Uterus (tissue), 4 donors: ENCODE data around the gene BAG2. TPM values are rescaled to one million over a fixed set of nuclear protein-coding genes. Genes with fewer than 3 reads are reported as not detected.

Source experiments
- DNase-seq, 2 donors: peaks; one replicate each; pipeline ENCODE4 v3.0.0-alpha.2; 2019 to 2020
- H3K27ac ChIP-seq, 2 donors: fragments of 200-600 bp; sonication (generic); 1 replicate in 1 of 2; 2 replicates in 1 of 2; pipeline ENCODE4 v1.5.1; 2016 to 2018
- H3K27me3 ChIP-seq, 2 donors: fragments of 200-600 bp; sonication (generic); one replicate each; pipeline ENCODE4 v1.5.1; 2018 to 2019; ENCODE audit warnings: control low read depth in 1 of 2
- H3K36me3 ChIP-seq, 2 donors: fragments of 200-600 bp; sonication (generic); one replicate each; pipeline ENCODE4 v1.5.1; 2019; ENCODE audit warnings: control low read depth in 1 of 2
- H3K4me1 ChIP-seq, 2 donors: fragments of 200-600 bp; sonication (generic); one replicate each; pipeline ENCODE4 v1.5.1; 2018 to 2019; ENCODE audit warnings: control low read depth in 1 of 2
- H3K4me3 ChIP-seq, 2 donors: fragments of 200-600 bp; sonication (generic); 1 replicate in 1 of 2; 2 replicates in 1 of 2; pipeline ENCODE4 v1.5.1; 2018 to 2019; ENCODE audit warnings: mild to moderate bottlenecking in 1 of 2
- H3K9me3 ChIP-seq, 2 donors: fragments of 200-600 bp; sonication (generic); one replicate each; pipeline ENCODE4 v1.5.1; 2019; ENCODE audit warnings: control low read depth in 1 of 2
- POLR2A ChIP-seq, 2 donors: fragments of 450-650 bp; IDR thresholded peaks; one replicate each; pipeline ENCODE4 v1.6.1; 2016; ENCODE audit warnings: antibody characterized with exemption in 2 of 2, mild to moderate bottlenecking in 1 of 2, moderate library complexity in 1 of 2
- intact Hi-C: fragments of 100-400 bp; cut with DNase I; formaldehyde crosslinking; loops from one replicate; pipeline ENCODE4 v1.15.1; 2023; ENCODE audit warnings: low total_unique reads
- total RNA-seq, 4 donors: library from RNA; depleted of rRNA in 3 of 4; stranded (reverse); fragments of >200 nt in 3 of 4; gene quantifications; one replicate each; pipeline versions ENCODE4 v1.1.0 to v1.2.4, GENCODE V29; 2014 to 2023
- TF ChIP-seq, protein P1 (sequence below), 4 experiments: fragments of 200-600 bp in 2 of 4; fragments of 450-650 bp in 2 of 4; sonication (generic) in 2 of 4; IDR thresholded peaks; one replicate each; pipeline ENCODE4 v1.5.1; 2016 to 2019; ENCODE audit warnings: antibody characterized with exemption in 4 of 4, mild to moderate bottlenecking in 2 of 4, moderate library complexity in 1 of 4
- donor health status: DM: yes; HTN: yes; CAD: no.

BAG2 gene
- total RNA-seq, 4 donors from 2014 or later = 23.2 to 31.7 (median 26.9) TPM

DNA sequence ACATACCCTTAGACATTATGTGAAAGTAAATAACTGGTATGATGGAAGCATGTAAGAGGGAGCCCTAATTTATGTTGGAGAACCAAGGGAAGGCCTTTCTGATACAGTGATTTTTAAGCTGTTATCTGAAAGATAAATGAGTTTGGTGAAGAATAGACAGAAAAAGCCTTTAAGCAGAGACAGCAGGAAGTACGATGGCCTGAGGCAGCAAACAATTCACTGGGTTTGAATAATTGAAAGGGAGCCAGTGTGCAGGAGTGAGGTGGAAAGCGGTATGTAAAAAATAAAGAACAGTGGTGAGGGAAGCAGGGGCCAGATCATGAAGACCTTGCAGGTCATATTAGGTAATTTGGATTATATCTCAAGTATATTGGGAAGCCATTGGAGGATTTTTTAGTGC is 54.1 kb downstream of the BAG2 start:
- TF ChIP-seq, protein P1, sequence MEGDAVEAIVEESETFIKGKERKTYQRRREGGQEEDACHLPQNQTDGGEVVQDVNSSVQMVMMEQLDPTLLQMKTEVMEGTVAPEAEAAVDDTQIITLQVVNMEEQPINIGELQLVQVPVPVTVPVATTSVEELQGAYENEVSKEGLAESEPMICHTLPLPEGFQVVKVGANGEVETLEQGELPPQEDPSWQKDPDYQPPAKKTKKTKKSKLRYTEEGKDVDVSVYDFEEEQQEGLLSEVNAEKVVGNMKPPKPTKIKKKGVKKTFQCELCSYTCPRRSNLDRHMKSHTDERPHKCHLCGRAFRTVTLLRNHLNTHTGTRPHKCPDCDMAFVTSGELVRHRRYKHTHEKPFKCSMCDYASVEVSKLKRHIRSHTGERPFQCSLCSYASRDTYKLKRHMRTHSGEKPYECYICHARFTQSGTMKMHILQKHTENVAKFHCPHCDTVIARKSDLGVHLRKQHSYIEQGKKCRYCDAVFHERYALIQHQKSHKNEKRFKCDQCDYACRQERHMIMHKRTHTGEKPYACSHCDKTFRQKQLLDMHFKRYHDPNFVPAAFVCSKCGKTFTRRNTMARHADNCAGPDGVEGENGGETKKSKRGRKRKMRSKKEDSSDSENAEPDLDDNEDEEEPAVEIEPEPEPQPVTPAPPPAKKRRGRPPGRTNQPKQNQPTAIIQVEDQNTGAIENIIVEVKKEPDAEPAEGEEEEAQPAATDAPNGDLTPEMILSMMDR (IDR thresholded peaks at IDR 0.05) = no peak
- TF ChIP-seq POLR2A (IDR thresholded peaks at IDR 0.05) = no peak
- H3K4me1 ChIP-seq = no peaks in the 10 kb centered on the region
- no peaks in the 10 kb centered on the region for H3K9me3 ChIP-seq
- no peak overlapping the region for H3K4me3 ChIP-seq
- DNase-seq = no peak
- intact Hi-C loops = no loop called here
- peak overlapping the region; percentile 69 to 100 for H3K27ac ChIP-seq
- H3K27me3 ChIP-seq = no peaks in the 10 kb centered on the region
- no peaks in the 10 kb centered on the region for H3K36me3 ChIP-seq

Other genes starting within 250 kb of the BAG2 start
- 10 to 100 TPM in 1 of 4 donors, 1 to 10 TPM in 3; 3.8 to 10.2 (median 4.5) TPM for gene BEND6, start 217.2 kb upstream of the BAG2 start, total RNA-seq
- 10 to 100 TPM; 18.5 to 60.3 (median 28.9) TPM for gene KIAA1586, start 125.6 kb upstream of the BAG2 start, total RNA-seq
- 100 to 1,000 TPM in 1 of 4 donors, 10 to 100 TPM in 3; 40.2 to 126 (median 75.0) TPM for gene ZNF451, start 82.1 kb upstream of the BAG2 start, total RNA-seq
- 10 to 100 TPM; 54.4 to 95.3 (median 68.5) TPM for gene RAB23, start 50.0 kb downstream of the BAG2 start, total RNA-seq
- 10 to 100 TPM in 3 of 4 donors, 1 to 10 TPM in 1; 2.4 to 46.9 (median 23.1) TPM for gene PRIM2, start 145.3 kb downstream of the BAG2 start, total RNA-seq